ENCODE data around the gene GPR75. TPM values are rescaled to one million over a fixed set of nuclear protein-coding genes. Genes with fewer than 3 reads are reported as not detected.
A peak's percentile ranks its signal among the peaks of the same experiment; 100 is the strongest.
"Not testable (repeated sequence)": the region's sequence is repeated elsewhere in the genome, so short reads cannot be mapped to it uniquely, and the experiment has no call there.

Gene GPR75
- total RNA-seq, 2 experiments from 2014 or later = 0.71 to 1.2 TPM

DNA sequence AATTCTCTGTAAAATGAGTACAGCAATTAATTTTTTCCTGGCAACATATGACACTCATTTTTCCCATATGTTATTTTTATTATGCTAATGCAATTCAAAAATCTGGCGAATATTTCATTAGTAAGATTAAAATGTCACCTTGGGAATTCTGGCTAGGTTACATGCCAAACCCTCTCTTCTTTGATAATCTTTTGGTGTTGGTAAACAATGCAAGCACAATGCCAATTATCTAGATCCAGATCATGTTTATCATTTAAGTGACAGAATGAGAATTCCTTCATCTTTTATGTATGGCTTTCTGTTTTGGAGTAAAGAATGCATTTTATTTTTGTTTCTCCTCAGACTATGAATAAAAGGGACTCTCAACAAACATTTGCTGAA is 33.7 kb downstream of the GPR75 start:
- Mint-ChIP-seq H3K36me3 (ENCODE audit: low read depth) (no peaks in the 10 kb centered on the region), H3K27me3 (no peaks in the 10 kb centered on the region), H3K4me3 (no peak overlapping the region), H3K27ac (no peak overlapping the region), H3K9me3 (ENCODE audit: low read depth) (peaks cover 4% of the 10 kb centered on the region), H3K4me1 (no peaks in the 10 kb centered on the region)
- ChIA-PET POLR2A (no interaction called here), CTCF (no interaction called here)
- intact Hi-C loops (cut with DNase I, micrococcal nuclease) = no loop called here
- ATAC-seq (no peak), DNase-seq (no peak)

- H3K9me3 Mint-ChIP-seq (ENCODE audit: low read depth); H3K36me3 Mint-ChIP-seq (ENCODE audit: low read depth); H3K4me1 Mint-ChIP-seq; POLR2A ChIA-PET; H3K27ac Mint-ChIP-seq; H3K27me3 Mint-ChIP-seq; CTCF ChIA-PET; H3K4me3 Mint-ChIP-seq: not testable (repeated sequence)
- ATAC-seq (peak; percentile 42), DNase-seq (peak; percentile 50)
- intact Hi-C loops (cut with DNase I, micrococcal nuclease) = loop anchor here in 1 of 2 experiments (1.0 kb wide), 1 partner anchor 400 kb away; no protein-coding TSS in a partner anchor
These were observed 36.1 kb downstream of the GPR75 start for GRCh38 chr2:53823639-53824038.

DNA sequence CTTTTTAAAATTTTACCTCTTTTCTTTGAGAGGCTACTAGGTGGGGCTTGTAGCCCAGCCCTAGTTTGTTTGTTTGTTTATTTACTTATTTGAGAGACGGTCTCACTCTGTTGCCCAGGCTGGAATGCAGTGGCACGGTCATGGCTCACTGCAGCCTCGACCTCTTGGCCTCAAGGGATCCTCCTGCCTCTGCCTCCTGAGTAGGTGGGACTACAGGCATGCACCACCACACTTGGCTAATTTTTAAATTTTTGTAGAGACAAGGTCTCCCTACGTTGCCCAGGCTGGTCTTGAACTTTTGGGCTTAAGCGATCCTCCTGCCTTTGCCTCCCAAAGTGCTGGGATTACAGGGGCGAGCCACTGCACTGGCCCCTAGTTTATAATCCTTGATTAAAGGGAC is 38.0 kb downstream of the GPR75 start:
- ATAC-seq (no peak), DNase-seq (no peak)
- H3K36me3 Mint-ChIP-seq (ENCODE audit: low read depth) = peaks cover 6% of the 10 kb centered on the region
- H3K4me1 Mint-ChIP-seq = no peaks in the 10 kb centered on the region
- H3K27ac Mint-ChIP-seq = no peak overlapping the region
- no peak overlapping the region for H3K4me3 Mint-ChIP-seq
- no peaks in the 10 kb centered on the region for H3K27me3 Mint-ChIP-seq
- H3K9me3 Mint-ChIP-seq (ENCODE audit: low read depth) = no peaks in the 10 kb centered on the region
- ChIA-PET POLR2A (no interaction called here), CTCF (no interaction called here)
- intact Hi-C loops (cut with DNase I, micrococcal nuclease) = no loop called here

DNA sequence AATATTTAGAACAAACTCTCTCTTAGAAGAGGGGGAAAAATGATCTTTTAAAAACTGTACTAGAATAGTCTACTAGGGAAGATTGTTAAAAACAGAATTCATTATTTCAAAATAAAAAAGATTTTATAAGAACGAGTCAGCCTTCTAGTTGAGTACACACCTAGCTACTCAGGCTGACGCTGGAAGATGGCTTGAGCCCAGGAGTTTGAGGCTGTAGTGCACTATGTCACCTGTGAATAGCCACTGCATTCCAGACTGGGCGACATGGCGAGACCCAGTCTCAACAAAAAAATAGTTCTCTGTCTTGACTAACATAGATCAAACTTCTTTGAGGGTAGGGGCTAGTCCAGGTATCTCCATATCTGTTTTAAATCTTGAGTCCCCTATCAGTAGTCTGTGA is 39.1 kb downstream of the GPR75 start:
- DNase-seq = no peak
- peaks cover 11% of the 10 kb centered on the region for H3K36me3 Mint-ChIP-seq (ENCODE audit: low read depth)
- ChIA-PET CTCF (interaction anchor here (0.7 kb wide), 1 partner anchor 35 kb away, joined by 3 read pairs; no protein-coding TSS in a partner anchor), POLR2A (no interaction called here)
- no peak overlapping the region for H3K4me3 Mint-ChIP-seq
- intact Hi-C loops (cut with DNase I, micrococcal nuclease) = no loop called here
- no peaks in the 10 kb centered on the region for H3K9me3 Mint-ChIP-seq (ENCODE audit: low read depth)
- H3K27me3 Mint-ChIP-seq = no peaks in the 10 kb centered on the region
- no peaks in the 10 kb centered on the region for H3K4me1 Mint-ChIP-seq
- H3K27ac Mint-ChIP-seq = no peak overlapping the region
- ATAC-seq = no peak

- Mint-ChIP-seq H3K4me3 (no peak overlapping the region), H3K27me3 (no peaks in the 10 kb centered on the region), H3K4me1 (no peaks in the 10 kb centered on the region), H3K36me3 (ENCODE audit: low read depth) (peaks cover 17% of the 10 kb centered on the region), H3K27ac (no peak overlapping the region), H3K9me3 (ENCODE audit: low read depth) (no peaks in the 10 kb centered on the region)
- POLR2A ChIA-PET = no interaction called here
- ATAC-seq (no peak), DNase-seq (no peak)
- CTCF ChIA-PET = interaction anchor here (0.7 kb wide), 1 partner anchor 370 kb away, joined by 3 read pairs; no protein-coding TSS in a partner anchor
- intact Hi-C loops (cut with DNase I, micrococcal nuclease) = no loop called here
These were observed 39.7 kb downstream of the GPR75 start for GRCh38 chr2:53820048-53820447.

- ATAC-seq (no peak), DNase-seq (no peak)
- intact Hi-C loops (cut with DNase I, micrococcal nuclease) = no loop called here
- POLR2A ChIA-PET = no interaction called here
- H3K4me1 Mint-ChIP-seq = no peaks in the 10 kb centered on the region
- H3K27me3 Mint-ChIP-seq = no peaks in the 10 kb centered on the region
- CTCF ChIA-PET = interaction anchor here (0.7 kb wide), 1 partner anchor 369 kb away, joined by 3 read pairs; no protein-coding TSS in a partner anchor
- no peaks in the 10 kb centered on the region for H3K9me3 Mint-ChIP-seq (ENCODE audit: low read depth)
- no peak overlapping the region for H3K27ac Mint-ChIP-seq
- H3K4me3 Mint-ChIP-seq = no peak overlapping the region
- H3K36me3 Mint-ChIP-seq (ENCODE audit: low read depth) = peaks cover 18% of the 10 kb centered on the region
These were observed 40.1 kb downstream of the GPR75 start for GRCh38 chr2:53819634-53820033.

GRCh38 chr2:53818854-53819435 is 40.8 kb downstream of the GPR75 start:
- CTCF ChIA-PET = no interaction called here
- H3K4me1 Mint-ChIP-seq = no peaks in the 10 kb centered on the region
- DNase-seq (no peak), ATAC-seq (no peak)
- intact Hi-C loops (cut with DNase I, micrococcal nuclease) = no loop called here
- POLR2A ChIA-PET = no interaction called here
- no peak overlapping the region for H3K4me3 Mint-ChIP-seq
- H3K36me3 Mint-ChIP-seq (ENCODE audit: low read depth) = peaks cover 20% of the 10 kb centered on the region
- H3K27me3 Mint-ChIP-seq = no peaks in the 10 kb centered on the region
- no peaks in the 10 kb centered on the region for H3K9me3 Mint-ChIP-seq (ENCODE audit: low read depth)
- no peak overlapping the region for H3K27ac Mint-ChIP-seq

GRCh38 chr2:53813151-53813550 is 46.6 kb downstream of the GPR75 start:
- DNase-seq (no peak), ATAC-seq (no peak)
- ChIA-PET CTCF (interaction anchor here (0.6 to 0.7 kb wide), 2 partner anchors 252 to 264 kb away, joined by 3 to 4 read pairs; no protein-coding TSS in a partner anchor), POLR2A (no interaction called here)
- intact Hi-C loops (cut with DNase I, micrococcal nuclease) = no loop called here
- Mint-ChIP-seq H3K9me3 (ENCODE audit: low read depth) (no peaks in the 10 kb centered on the region), H3K36me3 (ENCODE audit: low read depth) (peaks cover 35% of the 10 kb centered on the region), H3K4me3 (no peak overlapping the region), H3K27me3 (no peaks in the 10 kb centered on the region), H3K27ac (no peak overlapping the region), H3K4me1 (no peaks in the 10 kb centered on the region)

GRCh38 chr2:53811601-53812000 is 48.2 kb downstream of the GPR75 start:
- ATAC-seq (no peak), DNase-seq (no peak)
- POLR2A ChIA-PET = no interaction called here
- intact Hi-C loops (cut with DNase I, micrococcal nuclease) = no loop called here
- no peaks in the 10 kb centered on the region for H3K4me1 Mint-ChIP-seq
- H3K9me3 Mint-ChIP-seq (ENCODE audit: low read depth) = no peaks in the 10 kb centered on the region
- peaks cover 27% of the 10 kb centered on the region for H3K36me3 Mint-ChIP-seq (ENCODE audit: low read depth)
- no peak overlapping the region for H3K4me3 Mint-ChIP-seq
- no peak overlapping the region for H3K27ac Mint-ChIP-seq
- CTCF ChIA-PET = no interaction called here
- H3K27me3 Mint-ChIP-seq = no peaks in the 10 kb centered on the region

Small RNAs within 50 kb of the gene (microRNA-seq; reads per million reads assigned to microRNA genes)
- not detected for gene MIR3682 (ENCODE audit: borderline replicate concordance)

Other genes with a start within 250 kb of the GPR75 start
- gene CHAC2, start 92.2 kb downstream of the GPR75 start, total RNA-seq = 10 to 100 TPM; 15.8 to 17.4 TPM
- gene ASB3, start 73.0 kb downstream of the GPR75 start, total RNA-seq = 10 to 100 TPM; 17.3 to 23.4 TPM
- gene ERLEC1, start 72.9 kb downstream of the GPR75 start, total RNA-seq = 10 to 100 TPM; 18.3 to 20.5 TPM
- gene PSME4, start 111.0 kb upstream of the GPR75 start, total RNA-seq = 10 to 100 TPM; 37.8 to 44.3 TPM

Data from activated CD4-positive, alpha-beta T cell treated with anti-CD3 and anti-CD28 coated beads for 36 hours (primary cell).